Measurements from ENCODE around the gene ABCB7. TPM values are rescaled to one million over a fixed set of nuclear protein-coding genes. Genes with fewer than 3 reads are reported as not detected.

The ABCB7 gene
- total RNA-seq, 1 experiment from 2014 or later, result 27.8 TPM

DNA sequence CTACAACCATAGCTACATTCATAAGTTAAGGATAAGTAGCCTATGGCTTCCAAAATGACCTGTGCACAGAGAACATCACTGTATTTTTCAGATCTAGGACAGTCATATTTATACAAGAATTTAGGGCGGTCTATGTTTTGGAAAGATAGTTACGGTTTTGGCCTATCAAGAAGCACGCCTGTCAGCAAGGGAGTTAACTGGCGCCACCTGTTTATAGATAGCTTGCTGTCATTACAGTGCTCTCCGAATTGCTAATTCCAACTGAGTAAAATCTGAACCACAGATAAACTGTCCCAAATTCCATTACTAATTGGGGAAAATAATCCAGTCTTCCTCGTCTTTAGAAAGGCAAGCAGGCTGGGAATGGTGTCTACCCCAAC lies 646 bp downstream of the ABCB7 start:
- H3K36me3 ChIP-seq (ENCODE audit: control insufficient read depth, insufficient read depth, low read length), result no peaks in the 10 kb centered on the region
- CTCF ChIA-PET, result interaction anchor here (1.2 kb wide), 1 partner anchor 231 kb away, joined by 4 read pairs; the partner anchor contains the start of gene NEXMIF
- no peak for DNase-seq
- TF ChIP-seq, protein P1, sequence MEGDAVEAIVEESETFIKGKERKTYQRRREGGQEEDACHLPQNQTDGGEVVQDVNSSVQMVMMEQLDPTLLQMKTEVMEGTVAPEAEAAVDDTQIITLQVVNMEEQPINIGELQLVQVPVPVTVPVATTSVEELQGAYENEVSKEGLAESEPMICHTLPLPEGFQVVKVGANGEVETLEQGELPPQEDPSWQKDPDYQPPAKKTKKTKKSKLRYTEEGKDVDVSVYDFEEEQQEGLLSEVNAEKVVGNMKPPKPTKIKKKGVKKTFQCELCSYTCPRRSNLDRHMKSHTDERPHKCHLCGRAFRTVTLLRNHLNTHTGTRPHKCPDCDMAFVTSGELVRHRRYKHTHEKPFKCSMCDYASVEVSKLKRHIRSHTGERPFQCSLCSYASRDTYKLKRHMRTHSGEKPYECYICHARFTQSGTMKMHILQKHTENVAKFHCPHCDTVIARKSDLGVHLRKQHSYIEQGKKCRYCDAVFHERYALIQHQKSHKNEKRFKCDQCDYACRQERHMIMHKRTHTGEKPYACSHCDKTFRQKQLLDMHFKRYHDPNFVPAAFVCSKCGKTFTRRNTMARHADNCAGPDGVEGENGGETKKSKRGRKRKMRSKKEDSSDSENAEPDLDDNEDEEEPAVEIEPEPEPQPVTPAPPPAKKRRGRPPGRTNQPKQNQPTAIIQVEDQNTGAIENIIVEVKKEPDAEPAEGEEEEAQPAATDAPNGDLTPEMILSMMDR (IDR thresholded peaks at IDR 0.05; ENCODE audit: insufficient read depth in 1 of 2, low read depth in 1 of 2, low read length in 1 of 2, severe bottlenecking in 1 of 2, unreplicated experiment in 1 of 2), result no peak
- no peaks in the 10 kb centered on the region for H3K27me3 ChIP-seq (replicated peaks; ENCODE audit: control insufficient read depth, insufficient read depth, low read length)
- no peaks in the 10 kb centered on the region for H3K9me3 ChIP-seq
- peak overlapping the region; percentile 99 for H3K27ac Mint-ChIP-seq (ENCODE audit: unreplicated experiment)
- no peaks in the 10 kb centered on the region for H3K4me1 ChIP-seq
- H3K36me3 Mint-ChIP-seq (ENCODE audit: insufficient read depth, unreplicated experiment), result no peaks in the 10 kb centered on the region
- peaks cover 13% of the 10 kb centered on the region for H3K4me1 Mint-ChIP-seq (ENCODE audit: low read depth, unreplicated experiment)
- TSS peak; percentile 45 for BruUV-seq (replicated peaks)
- H3K4me3 Mint-ChIP-seq (ENCODE audit: unreplicated experiment), result peak overlapping the region; percentile 99
- no peaks in the 10 kb centered on the region for H3K9me3 Mint-ChIP-seq (ENCODE audit: unreplicated experiment)
- H3K4me3 ChIP-seq (ENCODE audit: low read depth, low read length), result peak overlapping the region; percentile 65
- no peaks in the 10 kb centered on the region for H3K27me3 Mint-ChIP-seq (ENCODE audit: insufficient read depth, unreplicated experiment)
- intact Hi-C loops (cut with micrococcal nuclease; ENCODE audit: unreplicated experiment), result loop anchor here (10.0 kb wide), 1 partner anchor 119 kb away; the partner anchor contains the start of gene UPRT
- POLR2A ChIA-PET, result no interaction called here

DNA sequence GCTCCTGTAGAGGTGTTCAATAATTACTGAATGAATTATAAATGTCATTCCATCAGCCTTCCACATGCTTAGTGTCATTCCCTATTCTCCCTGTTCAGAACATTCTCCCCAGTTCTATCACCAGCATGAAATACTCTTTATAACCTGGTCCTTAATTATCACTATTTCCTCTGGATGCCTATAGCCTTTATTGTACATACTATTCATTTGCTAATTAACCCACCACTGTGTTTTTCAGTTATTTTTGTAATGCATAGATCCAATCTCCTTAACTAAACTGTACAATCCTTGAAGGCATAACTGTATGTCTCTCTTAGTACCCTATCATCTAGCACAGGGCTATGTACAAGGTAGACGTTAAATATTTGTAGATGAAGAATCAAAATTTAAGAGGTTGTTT lies 1.2 kb downstream of the ABCB7 start:
- TF ChIP-seq, protein P1 (IDR thresholded peaks at IDR 0.05; ENCODE audit: insufficient read depth in 1 of 2, low read depth in 1 of 2, low read length in 1 of 2, severe bottlenecking in 1 of 2, unreplicated experiment in 1 of 2), result no peak
- POLR2A ChIA-PET, result no interaction called here
- H3K9me3 ChIP-seq, result no peaks in the 10 kb centered on the region
- intact Hi-C loops (cut with micrococcal nuclease; ENCODE audit: unreplicated experiment), result loop anchor here (10.0 kb wide), 1 partner anchor 120 kb away; the partner anchor contains the start of gene UPRT
- BruUV-seq (replicated peaks), result no TSS peak
- no peak overlapping the region for H3K27ac Mint-ChIP-seq (ENCODE audit: unreplicated experiment)
- H3K27me3 Mint-ChIP-seq (ENCODE audit: insufficient read depth, unreplicated experiment), result no peaks in the 10 kb centered on the region
- H3K9me3 Mint-ChIP-seq (ENCODE audit: unreplicated experiment), result no peaks in the 10 kb centered on the region
- H3K4me3 Mint-ChIP-seq (ENCODE audit: unreplicated experiment), result peak overlapping the region; percentile 99
- no peaks in the 10 kb centered on the region for H3K36me3 ChIP-seq (ENCODE audit: control insufficient read depth, insufficient read depth, low read length)
- H3K4me1 ChIP-seq, result no peaks in the 10 kb centered on the region
- no peaks in the 10 kb centered on the region for H3K36me3 Mint-ChIP-seq (ENCODE audit: insufficient read depth, unreplicated experiment)
- CTCF ChIA-PET, result interaction anchor here (1.2 kb wide), 1 partner anchor 230 kb away, joined by 4 read pairs; the partner anchor contains the start of gene NEXMIF
- H3K27me3 ChIP-seq (replicated peaks; ENCODE audit: control insufficient read depth, insufficient read depth, low read length), result no peaks in the 10 kb centered on the region
- peaks cover 18% of the 10 kb centered on the region for H3K4me1 Mint-ChIP-seq (ENCODE audit: low read depth, unreplicated experiment)
- no peak for DNase-seq
- H3K4me3 ChIP-seq (ENCODE audit: low read depth, low read length), result peak overlapping the region; percentile 65

DNA sequence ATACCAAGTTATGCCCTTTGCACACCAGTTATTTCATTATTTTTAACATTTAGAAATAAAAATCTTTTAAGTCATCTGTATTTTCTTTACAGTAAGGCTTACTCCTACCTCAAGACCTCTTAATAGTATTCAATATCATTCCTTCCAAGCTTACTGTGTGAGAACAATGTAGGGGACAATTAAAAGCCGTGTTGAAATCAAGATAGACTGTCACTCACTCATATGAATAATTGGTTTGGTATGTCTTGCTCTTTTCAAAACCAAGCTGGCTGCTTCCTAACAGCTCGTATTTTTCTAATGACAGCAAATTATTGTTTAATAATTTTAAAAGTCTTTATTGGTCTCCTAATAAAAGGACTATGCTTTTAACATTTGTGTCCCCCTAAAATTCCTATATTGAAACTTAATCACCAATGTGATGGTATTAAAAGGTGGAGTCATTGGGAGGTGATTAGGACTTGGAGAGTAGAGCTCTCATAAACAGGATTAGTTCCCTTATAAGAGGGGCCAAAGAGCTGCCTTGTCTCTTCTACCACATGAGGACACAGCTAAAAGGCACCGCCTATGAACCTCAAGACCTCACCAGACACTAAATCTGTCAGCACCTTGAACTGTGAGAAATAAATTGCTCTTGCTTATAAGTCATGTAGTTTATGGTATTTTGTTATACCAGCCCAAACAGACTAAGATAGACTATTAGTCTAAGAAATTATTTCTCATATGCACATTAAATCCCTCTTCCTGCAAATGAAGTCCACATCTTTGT lies 4.1 kb downstream of the ABCB7 start:
- Histone ChIP-seq H3K4me1 (no peaks in the 10 kb centered on the region), H3K27me3 (replicated peaks; ENCODE audit: control insufficient read depth, insufficient read depth, low read length) (no peaks in the 10 kb centered on the region), H3K36me3 (ENCODE audit: control insufficient read depth, insufficient read depth, low read length) (no peaks in the 10 kb centered on the region), H3K4me3 (ENCODE audit: low read depth, low read length) (no peak overlapping the region), H3K9me3 (no peaks in the 10 kb centered on the region)
- Mint-ChIP-seq H3K9me3 (ENCODE audit: unreplicated experiment) (peaks cover 9% of the 10 kb centered on the region), H3K27me3 (ENCODE audit: insufficient read depth, unreplicated experiment) (no peaks in the 10 kb centered on the region), H3K4me3 (ENCODE audit: unreplicated experiment) (no peak overlapping the region), H3K27ac (ENCODE audit: unreplicated experiment) (no peak overlapping the region), H3K4me1 (ENCODE audit: low read depth, unreplicated experiment) (peaks cover 17% of the 10 kb centered on the region), H3K36me3 (ENCODE audit: insufficient read depth, unreplicated experiment) (peaks cover 7% of the 10 kb centered on the region)
- no peak for DNase-seq
- ChIA-PET POLR2A (no interaction called here), CTCF (no interaction called here)
- no TSS peak for BruUV-seq (replicated peaks)
- intact Hi-C loops (cut with micrococcal nuclease; ENCODE audit: unreplicated experiment), result loop anchor here (10.0 kb wide), 1 partner anchor 123 kb away; the partner anchor contains the start of gene UPRT
- TF ChIP-seq, protein P1 (IDR thresholded peaks at IDR 0.05; ENCODE audit: insufficient read depth in 1 of 2, low read depth in 1 of 2, low read length in 1 of 2, severe bottlenecking in 1 of 2, unreplicated experiment in 1 of 2), result no peak

Data from Caco-2 (cell line).